Ascending aorta (tissue), 2 donors: Measurements from ENCODE around the gene GPR78. TPM values are rescaled to one million over a fixed set of nuclear protein-coding genes. Genes with fewer than 3 reads are reported as not detected.

Source experiments
- DNase-seq, 2 donors: peaks; one replicate each; pipeline ENCODE4 v3.0.0-alpha.2; 2019; ENCODE audit warnings: low spot score in 2 of 2
- H3K27ac ChIP-seq, 2 donors: fragments of 200-600 bp; sonication (generic); one replicate each; pipeline ENCODE4 v1.5.1; 2016 to 2017; ENCODE audit warnings: mild to moderate bottlenecking in 1 of 2
- H3K27me3 ChIP-seq: fragments of 200-600 bp; sonication (generic); one replicate; pipeline ENCODE4 v1.5.1; 2017
- H3K36me3 ChIP-seq, 2 donors: fragments of 200-600 bp; sonication (generic); one replicate each; pipeline ENCODE4 v1.5.1; 2016
- H3K4me1 ChIP-seq, 2 donors: fragments of 200-600 bp; sonication (generic); one replicate each; pipeline ENCODE4 v1.5.1; 2016 to 2017; ENCODE audit warnings: mild to moderate bottlenecking in 1 of 2
- H3K4me3 ChIP-seq, 2 donors: fragments of 200-600 bp; sonication (generic); one replicate each; pipeline ENCODE4 v1.5.1; 2016 to 2017; ENCODE audit warnings: mild to moderate bottlenecking in 1 of 2
- H3K9me3 ChIP-seq, 2 donors: fragments of 200-600 bp; sonication (generic); one replicate each; pipeline ENCODE4 v1.5.1; 2016
- intact Hi-C: fragments of 100-400 bp; cut with DNase I; formaldehyde crosslinking; loops from one replicate; pipeline ENCODE4 v1.15.1; 2023
- total RNA-seq: library from RNA; depleted of rRNA; stranded (reverse); fragments of >200 nt; gene quantifications from one replicate; pipeline ENCODE4 v1.1.0, GENCODE V29; 2016
- TF ChIP-seq, protein P1 (sequence below), 3 experiments: fragments of 200-600 bp in 2 of 3; fragments of 450-650 bp in 1 of 3; sonication (generic) in 2 of 3; IDR thresholded peaks; one replicate each; pipeline ENCODE4 v1.5.1; 2016 to 2019; ENCODE audit warnings: antibody characterized with exemption in 3 of 3, mild to moderate bottlenecking in 1 of 3, moderate library complexity in 1 of 3

The GPR78 gene
- total RNA-seq, 1 donor from 2014 or later: not detected

DNA sequence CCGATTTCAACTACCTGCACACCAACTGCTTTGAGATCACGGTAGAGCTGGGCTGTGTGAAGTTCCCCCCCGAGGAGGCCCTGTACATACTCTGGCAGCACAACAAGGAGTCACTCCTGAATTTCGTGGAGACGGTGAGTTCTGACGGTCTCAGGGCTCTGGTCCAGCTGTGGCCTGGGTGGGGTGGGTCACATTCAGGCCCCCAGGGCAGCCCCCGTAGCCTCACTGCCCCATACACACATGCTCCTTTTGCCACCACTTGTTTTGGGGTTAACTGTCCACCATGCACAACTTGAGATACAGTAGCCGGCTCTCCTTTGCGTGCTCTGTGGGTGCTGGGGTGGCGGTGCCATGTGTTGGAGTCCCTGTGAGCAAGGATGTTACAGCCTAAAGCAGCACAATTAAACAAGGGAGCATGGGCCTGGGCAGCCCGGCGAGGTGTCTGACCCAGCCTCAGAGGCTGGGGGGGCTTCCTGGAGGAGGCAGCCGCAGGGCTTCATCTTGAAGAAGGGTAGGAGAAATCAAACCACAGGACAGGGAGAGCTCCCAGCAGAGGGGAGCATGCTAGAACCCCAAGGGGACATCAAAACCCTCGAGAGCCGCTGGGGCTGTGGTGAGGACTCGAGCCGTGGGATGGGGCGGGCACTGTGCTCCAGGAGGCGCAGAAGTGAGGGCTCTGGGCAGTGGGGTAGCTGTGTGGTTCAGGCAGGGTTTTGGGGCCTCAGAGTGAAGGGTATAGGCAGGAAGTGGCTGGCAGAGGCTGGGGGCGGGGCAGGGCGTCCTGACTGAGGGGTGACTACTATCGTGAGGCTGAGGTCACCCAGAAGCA is 34.4 kb downstream of the GPR78 start:
- intact Hi-C loops: no loop called here
- DNase-seq: no peak
- H3K4me3 ChIP-seq: no peak overlapping the region
- TF ChIP-seq, protein P1, sequence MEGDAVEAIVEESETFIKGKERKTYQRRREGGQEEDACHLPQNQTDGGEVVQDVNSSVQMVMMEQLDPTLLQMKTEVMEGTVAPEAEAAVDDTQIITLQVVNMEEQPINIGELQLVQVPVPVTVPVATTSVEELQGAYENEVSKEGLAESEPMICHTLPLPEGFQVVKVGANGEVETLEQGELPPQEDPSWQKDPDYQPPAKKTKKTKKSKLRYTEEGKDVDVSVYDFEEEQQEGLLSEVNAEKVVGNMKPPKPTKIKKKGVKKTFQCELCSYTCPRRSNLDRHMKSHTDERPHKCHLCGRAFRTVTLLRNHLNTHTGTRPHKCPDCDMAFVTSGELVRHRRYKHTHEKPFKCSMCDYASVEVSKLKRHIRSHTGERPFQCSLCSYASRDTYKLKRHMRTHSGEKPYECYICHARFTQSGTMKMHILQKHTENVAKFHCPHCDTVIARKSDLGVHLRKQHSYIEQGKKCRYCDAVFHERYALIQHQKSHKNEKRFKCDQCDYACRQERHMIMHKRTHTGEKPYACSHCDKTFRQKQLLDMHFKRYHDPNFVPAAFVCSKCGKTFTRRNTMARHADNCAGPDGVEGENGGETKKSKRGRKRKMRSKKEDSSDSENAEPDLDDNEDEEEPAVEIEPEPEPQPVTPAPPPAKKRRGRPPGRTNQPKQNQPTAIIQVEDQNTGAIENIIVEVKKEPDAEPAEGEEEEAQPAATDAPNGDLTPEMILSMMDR (IDR thresholded peaks at IDR 0.05): no peak
- no peak overlapping the region for H3K27ac ChIP-seq
- no peaks in the 10 kb centered on the region for H3K9me3 ChIP-seq
- no peaks in the 10 kb centered on the region for H3K36me3 ChIP-seq
- H3K4me1 ChIP-seq: no peaks in the 10 kb centered on the region
- H3K27me3 ChIP-seq: no peaks in the 10 kb centered on the region

DNA sequence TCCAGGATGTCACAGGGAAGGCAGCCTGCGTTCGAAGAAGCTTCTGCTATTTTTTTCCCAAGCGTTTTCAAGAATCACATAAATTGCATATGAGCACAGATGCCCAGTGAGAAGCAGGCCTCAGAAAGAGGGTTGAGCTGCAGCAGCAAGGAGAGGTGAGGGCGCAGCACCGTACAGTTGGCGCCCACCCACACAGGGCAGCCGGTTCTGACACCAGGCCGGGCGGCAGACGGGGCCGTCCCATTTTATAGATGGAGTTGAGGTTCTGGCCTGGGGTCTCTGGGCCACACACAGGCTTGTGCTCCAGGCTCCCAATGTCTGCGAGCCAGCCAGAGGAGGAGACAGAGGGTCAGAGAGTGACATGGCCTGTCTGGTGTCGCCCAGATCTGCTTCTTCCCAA is 35.2 kb downstream of the GPR78 start:
- Histone ChIP-seq H3K4me1 (no peaks in the 10 kb centered on the region), H3K4me3 (no peak overlapping the region), H3K9me3 (no peaks in the 10 kb centered on the region), H3K27ac (no peak overlapping the region), H3K27me3 (no peaks in the 10 kb centered on the region), H3K36me3 (no peaks in the 10 kb centered on the region)
- DNase-seq: no peak
- TF ChIP-seq, protein P1 (IDR thresholded peaks at IDR 0.05): no peak
- intact Hi-C loops: no loop called here

DNA sequence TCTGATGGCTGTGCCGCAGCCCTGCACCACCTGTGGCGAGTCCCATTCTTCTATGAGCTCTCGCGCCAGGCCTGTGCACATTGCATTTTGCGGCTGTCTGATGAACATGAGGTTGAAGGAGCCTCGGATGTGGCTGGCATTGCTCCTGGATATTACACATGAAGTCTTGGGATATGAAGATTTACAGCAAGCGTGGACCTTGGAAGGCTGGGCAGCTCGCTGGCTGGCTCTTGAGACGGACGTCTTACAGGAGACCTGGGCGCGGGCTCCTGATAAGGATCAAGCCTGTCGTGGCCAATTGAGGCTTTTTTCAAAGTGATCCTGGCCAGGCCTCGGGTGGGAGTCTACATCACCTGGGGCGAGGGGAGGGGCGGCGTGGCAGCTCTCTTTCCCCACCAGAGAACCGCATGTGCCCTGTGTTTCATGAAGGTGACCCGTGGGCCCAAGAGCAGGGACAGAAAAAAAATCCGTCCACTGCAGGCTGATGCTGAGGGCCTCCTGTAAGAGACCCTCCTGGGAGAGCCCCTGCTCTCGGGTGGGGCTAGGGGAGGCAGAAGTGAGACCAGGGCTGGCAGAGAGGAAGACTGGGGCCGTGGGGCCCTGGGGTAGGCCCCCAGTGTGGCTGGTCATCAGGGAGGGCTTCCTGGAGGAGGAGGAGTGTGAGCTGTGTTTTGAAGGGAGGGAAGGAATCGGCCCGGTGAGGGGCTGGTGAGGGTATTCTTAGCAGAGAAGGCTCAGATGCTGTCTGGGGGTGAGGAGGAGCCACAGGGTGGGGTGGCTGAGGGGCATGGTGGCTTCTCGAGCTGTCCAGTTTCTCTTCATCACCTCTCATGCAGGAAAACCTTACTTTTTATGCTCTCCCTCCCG is 36.0 kb downstream of the GPR78 start:
- no peaks in the 10 kb centered on the region for H3K27me3 ChIP-seq
- no peaks in the 10 kb centered on the region for H3K4me1 ChIP-seq
- H3K4me3 ChIP-seq: no peak overlapping the region
- H3K36me3 ChIP-seq: no peaks in the 10 kb centered on the region
- intact Hi-C loops: no loop called here
- no peak for DNase-seq
- no peak overlapping the region for H3K27ac ChIP-seq
- H3K9me3 ChIP-seq: no peaks in the 10 kb centered on the region
- TF ChIP-seq, protein P1 (IDR thresholded peaks at IDR 0.05): no peak

DNA sequence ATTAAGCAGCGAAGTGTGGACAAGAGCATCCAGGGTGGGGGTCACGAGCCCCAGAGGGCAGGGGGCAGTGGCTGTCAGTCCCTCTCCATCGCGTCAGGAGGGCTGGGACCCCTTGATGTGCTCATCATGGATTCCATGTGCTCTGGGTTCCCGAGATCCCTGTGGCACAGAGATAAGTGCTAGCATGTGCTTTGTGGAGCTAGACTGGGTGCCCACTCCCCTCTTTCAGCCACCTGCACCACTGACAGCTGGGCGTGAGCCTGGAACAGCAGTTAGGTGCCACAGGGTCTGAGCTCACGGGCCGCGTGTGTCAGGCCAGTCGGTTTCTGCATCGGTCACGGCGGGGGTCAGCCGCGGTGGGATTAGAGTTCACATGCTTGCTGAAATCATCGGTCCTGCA is 36.6 kb downstream of the GPR78 start:
- Histone ChIP-seq H3K27me3 (no peaks in the 10 kb centered on the region), H3K36me3 (no peaks in the 10 kb centered on the region), H3K4me3 (no peak overlapping the region), H3K27ac (no peak overlapping the region), H3K4me1 (no peaks in the 10 kb centered on the region), H3K9me3 (no peaks in the 10 kb centered on the region)
- intact Hi-C loops: no loop called here
- DNase-seq: no peak
- TF ChIP-seq, protein P1 (IDR thresholded peaks at IDR 0.05): no peak

DNA sequence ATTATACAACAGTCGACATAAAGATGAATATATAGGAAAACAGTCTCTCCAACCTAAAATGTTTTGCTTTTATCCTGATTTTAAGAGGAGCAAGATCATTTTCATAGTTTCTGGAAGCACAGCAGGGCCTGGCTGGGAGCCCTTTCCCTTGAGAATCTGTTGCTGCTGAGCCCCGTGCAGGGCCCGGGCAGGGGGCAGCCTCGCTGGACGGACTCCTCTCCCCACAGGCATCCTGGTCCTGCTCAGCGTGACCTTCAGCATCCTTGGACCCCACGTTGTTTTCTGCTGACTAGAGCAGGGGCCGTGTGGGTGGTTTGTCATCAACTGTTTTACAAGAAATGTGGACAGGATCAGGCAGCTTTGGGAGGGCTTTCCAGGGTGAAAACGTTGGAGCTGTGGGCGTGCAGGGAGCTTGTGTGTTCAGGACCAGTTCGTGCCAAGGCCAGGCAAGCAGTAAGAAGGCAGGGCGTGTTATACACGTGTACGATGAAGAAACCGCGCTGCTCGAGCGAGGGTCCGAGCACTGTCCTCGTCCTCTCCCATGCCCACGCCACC is 37.4 kb downstream of the GPR78 start:
- intact Hi-C loops: no loop called here
- no peak for DNase-seq
- no peaks in the 10 kb centered on the region for H3K27me3 ChIP-seq
- no peak overlapping the region for H3K4me3 ChIP-seq
- H3K9me3 ChIP-seq: no peaks in the 10 kb centered on the region
- H3K36me3 ChIP-seq: no peaks in the 10 kb centered on the region
- no peak overlapping the region for H3K27ac ChIP-seq
- H3K4me1 ChIP-seq: no peaks in the 10 kb centered on the region
- TF ChIP-seq, protein P1 (IDR thresholded peaks at IDR 0.05): no peak
